ENCODE measurements around the gene CARS2.
"Not testable (repeated sequence)": the region's sequence is repeated elsewhere in the genome, so short reads cannot be mapped to it uniquely, and the experiment has no call there.

CARS2 gene

DNA sequence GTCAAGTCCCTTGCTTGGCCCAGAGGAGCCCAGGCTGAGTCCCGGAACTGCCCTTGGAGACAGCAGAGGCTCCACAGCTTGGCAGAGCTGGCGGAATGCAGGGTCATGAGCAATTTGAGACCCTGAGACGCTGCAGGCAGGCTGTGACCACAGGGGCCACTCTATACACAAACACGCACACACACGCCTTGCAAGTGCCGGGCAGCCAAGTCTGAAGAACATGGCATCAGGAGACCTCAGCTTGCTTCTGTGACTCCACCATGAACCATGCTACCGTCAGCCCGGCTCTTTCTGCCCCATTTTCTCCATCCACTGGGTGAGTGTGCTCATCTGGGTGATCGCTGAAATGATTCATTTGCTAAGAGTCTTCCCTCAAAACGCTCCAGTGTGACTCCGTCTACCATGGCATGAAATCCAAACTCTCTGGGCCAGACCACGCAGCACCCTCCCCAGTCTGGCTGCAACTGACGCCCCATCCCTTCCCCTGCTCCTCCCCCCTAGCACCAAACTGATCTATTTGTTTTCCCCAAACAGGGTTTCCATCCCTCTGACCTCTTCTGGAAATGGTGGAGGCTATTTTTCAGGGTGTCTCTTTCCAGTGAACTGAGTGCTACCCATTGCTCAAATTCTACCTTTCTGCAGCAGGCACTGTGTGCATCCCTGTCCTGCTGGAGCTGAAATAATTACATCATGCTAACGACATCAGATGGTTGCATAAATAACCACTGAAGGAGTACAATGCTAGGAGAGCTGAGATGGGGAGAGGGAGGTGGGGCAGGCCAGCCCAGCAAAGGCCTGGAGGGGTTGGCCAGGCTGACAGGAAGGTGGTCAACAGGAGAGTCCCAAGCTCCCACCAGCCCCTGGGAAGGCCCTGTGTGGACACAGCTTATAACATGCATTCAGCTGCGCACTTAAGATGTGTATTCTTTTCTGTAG is 3.1 kb downstream of the CARS2 start:
- TF ChIP-seq MYC (IDR thresholded peaks at IDR 0.05; ENCODE audit: low read depth, low read length) (no peak), POLR2A (IDR thresholded peaks at IDR 0.05; ENCODE audit: extremely low read depth, insufficient read length) (no peak)
- TF ChIP-seq, protein P1, sequence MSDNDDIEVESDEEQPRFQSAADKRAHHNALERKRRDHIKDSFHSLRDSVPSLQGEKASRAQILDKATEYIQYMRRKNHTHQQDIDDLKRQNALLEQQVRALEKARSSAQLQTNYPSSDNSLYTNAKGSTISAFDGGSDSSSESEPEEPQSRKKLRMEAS (IDR thresholded peaks at IDR 0.05; ENCODE audit: low read depth, low read length) = peak; percentile 7; the same call in 1 of the 2 replicates
- TF ChIP-seq, protein P2, sequence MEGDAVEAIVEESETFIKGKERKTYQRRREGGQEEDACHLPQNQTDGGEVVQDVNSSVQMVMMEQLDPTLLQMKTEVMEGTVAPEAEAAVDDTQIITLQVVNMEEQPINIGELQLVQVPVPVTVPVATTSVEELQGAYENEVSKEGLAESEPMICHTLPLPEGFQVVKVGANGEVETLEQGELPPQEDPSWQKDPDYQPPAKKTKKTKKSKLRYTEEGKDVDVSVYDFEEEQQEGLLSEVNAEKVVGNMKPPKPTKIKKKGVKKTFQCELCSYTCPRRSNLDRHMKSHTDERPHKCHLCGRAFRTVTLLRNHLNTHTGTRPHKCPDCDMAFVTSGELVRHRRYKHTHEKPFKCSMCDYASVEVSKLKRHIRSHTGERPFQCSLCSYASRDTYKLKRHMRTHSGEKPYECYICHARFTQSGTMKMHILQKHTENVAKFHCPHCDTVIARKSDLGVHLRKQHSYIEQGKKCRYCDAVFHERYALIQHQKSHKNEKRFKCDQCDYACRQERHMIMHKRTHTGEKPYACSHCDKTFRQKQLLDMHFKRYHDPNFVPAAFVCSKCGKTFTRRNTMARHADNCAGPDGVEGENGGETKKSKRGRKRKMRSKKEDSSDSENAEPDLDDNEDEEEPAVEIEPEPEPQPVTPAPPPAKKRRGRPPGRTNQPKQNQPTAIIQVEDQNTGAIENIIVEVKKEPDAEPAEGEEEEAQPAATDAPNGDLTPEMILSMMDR (IDR thresholded peaks at IDR 0.05; ENCODE audit: low read depth, low read length) = no peak
- DNase-seq (ENCODE audit: low read depth) = peak; percentile 64
- no peak overlapping the region for H3K4me3 ChIP-seq (ENCODE audit: low read depth, low read length)

DNA sequence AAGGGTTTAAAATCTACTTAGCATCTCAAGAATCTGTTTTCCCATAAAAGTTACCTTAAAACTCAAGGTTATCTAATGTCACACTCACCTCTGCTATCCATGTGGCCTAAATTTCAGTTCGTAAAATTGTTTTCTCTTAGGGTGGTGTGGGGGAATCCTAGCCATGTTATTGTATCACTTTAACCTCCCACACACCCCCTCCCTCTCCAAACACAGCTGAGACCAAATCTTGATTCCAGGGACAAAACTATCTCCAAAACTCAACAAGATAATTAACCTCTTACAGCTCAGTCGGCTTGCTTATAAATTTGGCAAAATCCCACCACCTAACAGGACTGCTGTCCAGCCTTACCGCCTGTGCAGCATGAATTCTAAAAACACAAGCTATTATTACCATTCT is 3.8 kb downstream of the CARS2 start:
- H3K4me3 ChIP-seq (ENCODE audit: low read depth, low read length) = no peak overlapping the region
- DNase-seq (ENCODE audit: low read depth) = no peak
- TF ChIP-seq MYC (IDR thresholded peaks at IDR 0.05; ENCODE audit: low read depth, low read length) (no peak), POLR2A (IDR thresholded peaks at IDR 0.05; ENCODE audit: extremely low read depth, insufficient read length) (no peak)
- TF ChIP-seq, protein P2 (IDR thresholded peaks at IDR 0.05; ENCODE audit: low read depth, low read length) = no peak
- TF ChIP-seq, protein P1 (IDR thresholded peaks at IDR 0.05; ENCODE audit: low read depth, low read length) = no peak

DNA sequence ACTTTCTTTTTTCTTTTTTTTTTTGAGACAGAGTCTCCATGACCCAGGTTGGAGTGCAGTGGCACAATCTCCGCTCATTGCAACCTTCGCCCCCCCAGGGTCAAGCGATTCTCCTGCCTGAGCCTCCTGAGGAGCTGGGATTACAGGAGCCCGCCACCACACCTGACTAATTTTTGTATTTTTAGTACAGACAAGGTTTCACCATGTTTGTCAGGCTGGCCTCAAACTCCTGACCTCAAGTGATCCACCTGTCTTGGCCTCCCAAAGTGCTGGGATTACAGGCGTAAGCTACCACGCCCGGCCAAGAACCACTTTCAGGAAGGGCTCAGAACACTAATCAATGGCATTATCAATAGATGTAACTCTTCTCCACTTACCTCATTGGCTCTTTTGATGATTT is 4.9 kb downstream of the CARS2 start:
- not testable (repeated sequence) for DNase-seq (ENCODE audit: low read depth); H3K4me3 ChIP-seq (ENCODE audit: low read depth, low read length)

DNA sequence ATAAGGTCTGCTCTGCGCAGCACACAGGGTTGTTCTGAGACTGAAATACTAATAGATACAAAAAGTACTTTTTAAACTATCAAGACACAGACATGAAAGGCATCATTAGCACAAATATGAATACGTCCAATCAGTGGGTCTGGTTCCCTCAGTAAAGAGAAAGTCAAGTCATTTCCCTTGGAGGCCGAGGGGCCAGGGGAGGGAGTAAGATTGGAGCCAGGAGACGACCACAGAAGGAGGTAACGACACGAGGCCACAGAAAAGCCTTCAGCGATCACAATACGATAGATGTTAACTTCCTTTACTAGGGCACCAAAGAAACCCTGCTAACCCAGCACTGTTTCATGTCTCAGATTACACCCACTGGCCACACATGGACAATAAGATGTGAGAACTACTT is 5.3 kb downstream of the CARS2 start:
- TF ChIP-seq, protein P1 (IDR thresholded peaks at IDR 0.05; ENCODE audit: low read depth, low read length) = no peak
- TF ChIP-seq POLR2A (IDR thresholded peaks at IDR 0.05; ENCODE audit: extremely low read depth, insufficient read length) = no peak
- TF ChIP-seq MYC (IDR thresholded peaks at IDR 0.05; ENCODE audit: low read depth, low read length) = no peak
- TF ChIP-seq, protein P2 (IDR thresholded peaks at IDR 0.05; ENCODE audit: low read depth, low read length) = no peak
- DNase-seq (ENCODE audit: low read depth) = no peak
- no peak overlapping the region for H3K4me3 ChIP-seq (ENCODE audit: low read depth, low read length)

DNA sequence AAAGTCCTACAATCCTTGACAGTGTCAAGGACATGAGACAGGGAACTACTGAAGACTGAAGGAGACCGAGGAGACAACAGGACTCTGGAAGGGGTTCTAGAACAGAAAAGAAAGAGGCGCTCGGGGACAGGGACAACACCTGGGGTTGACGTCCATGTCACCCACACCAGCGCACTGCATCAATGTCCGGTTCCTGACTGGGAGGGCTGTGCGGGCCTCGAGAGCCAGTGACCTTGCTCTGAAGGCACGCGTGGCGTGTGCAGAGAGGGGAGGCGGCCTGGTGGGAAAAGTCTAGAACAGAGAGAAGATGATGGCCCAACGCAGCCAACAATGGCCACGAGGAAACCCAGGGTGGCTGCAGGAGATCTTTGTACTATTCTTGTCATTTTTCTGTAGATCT is 5.7 kb downstream of the CARS2 start:
- TF ChIP-seq POLR2A (IDR thresholded peaks at IDR 0.05; ENCODE audit: extremely low read depth, insufficient read length) (no peak), MYC (IDR thresholded peaks at IDR 0.05; ENCODE audit: low read depth, low read length) (no peak)
- TF ChIP-seq, protein P1 (IDR thresholded peaks at IDR 0.05; ENCODE audit: low read depth, low read length) = no peak
- TF ChIP-seq, protein P2 (IDR thresholded peaks at IDR 0.05; ENCODE audit: low read depth, low read length) = no peak
- H3K4me3 ChIP-seq (ENCODE audit: low read depth, low read length) = no peak overlapping the region

More for the DNA sequence above, 5.7 kb downstream of the CARS2 start:
- DNase-seq (ENCODE audit: low read depth) = no peak
